Measurements from ENCODE around the gene SIGLEC10. TPM values are rescaled to one million over a fixed set of nuclear protein-coding genes. Genes with fewer than 3 reads are reported as not detected.

The SIGLEC10 gene
- total and polyA plus RNA-seq, 2 of the 4 experiments (the other 2 are of a cell fraction): not detected

Small RNA genes within 50 kb of the gene (microRNA-seq; reads per million reads assigned to microRNA genes)
- not detected for gene AC020914.5 (ENCODE audit: insufficient read depth, insufficient read length)

Small RNA genes within 50 kb of the gene (small RNA-seq; reads per million reads assigned to genes)
- gene AC020914.5: 0 reads per million in 5 experiments

Other genes starting within 250 kb of the SIGLEC10 start
- not detected in 2 replicates for gene CD33, start 192.6 kb downstream of the SIGLEC10 start, total RNA-seq (2012; rRNA removed)
- not detected in 2 replicates for gene CD33, start 192.6 kb downstream of the SIGLEC10 start, polyA plus RNA-seq (2012; rRNA removed)
- gene SIGLECL1, start 166.6 kb downstream of the SIGLEC10 start, total RNA-seq (2012; rRNA removed): not detected in 2 replicates
- gene SIGLECL1, start 166.6 kb downstream of the SIGLEC10 start, polyA plus RNA-seq (2012; rRNA removed): not detected in 2 replicates
- not detected in 2 replicates for gene IGLON5, start 106.0 kb downstream of the SIGLEC10 start, total RNA-seq (2012; rRNA removed)
- not detected in 2 replicates for gene IGLON5, start 106.0 kb downstream of the SIGLEC10 start, polyA plus RNA-seq (2012; rRNA removed)
- gene VSIG10L, start 75.5 kb downstream of the SIGLEC10 start, total RNA-seq (2012; rRNA removed): under 0.01 and 0.18 TPM in 2 replicates
- 1.2 and 1.4 TPM in 2 replicates for gene VSIG10L, start 75.5 kb downstream of the SIGLEC10 start, polyA plus RNA-seq (2012; rRNA removed)
- 166 and 175 TPM in 2 replicates for gene ETFB, start 51.3 kb downstream of the SIGLEC10 start, total RNA-seq (2012; rRNA removed)
- gene ETFB, start 51.3 kb downstream of the SIGLEC10 start, polyA plus RNA-seq (2012; rRNA removed): 141 and 151 TPM in 2 replicates
- gene CLDND2, start 48.6 kb downstream of the SIGLEC10 start, total RNA-seq (2012; rRNA removed): not detected in 2 replicates
- gene CLDND2, start 48.6 kb downstream of the SIGLEC10 start, polyA plus RNA-seq (2012; rRNA removed): not detected in 2 replicates
- not detected in 2 replicates for gene NKG7, start 45.0 kb downstream of the SIGLEC10 start, total RNA-seq (2012; rRNA removed)
- not detected in 2 replicates for gene NKG7, start 45.0 kb downstream of the SIGLEC10 start, polyA plus RNA-seq (2012; rRNA removed)
- not detected in 2 replicates for gene LIM2, start 29.7 kb downstream of the SIGLEC10 start, total RNA-seq (2012; rRNA removed)
- not detected in 2 replicates for gene LIM2, start 29.7 kb downstream of the SIGLEC10 start, polyA plus RNA-seq (2012; rRNA removed)
- not detected in 2 replicates for gene C19orf84, start 27.1 kb downstream of the SIGLEC10 start, total RNA-seq (2012; rRNA removed)
- not detected in 2 replicates for gene C19orf84, start 27.1 kb downstream of the SIGLEC10 start, polyA plus RNA-seq (2012; rRNA removed)
- not detected in 2 replicates for gene SIGLEC8, start 40.8 kb upstream of the SIGLEC10 start, total RNA-seq (2012; rRNA removed)
- not detected in 2 replicates for gene SIGLEC8, start 40.8 kb upstream of the SIGLEC10 start, polyA plus RNA-seq (2012; rRNA removed)
- gene CEACAM18, start 60.9 kb upstream of the SIGLEC10 start, total RNA-seq (2012; rRNA removed): not detected in 2 replicates
- not detected in 2 replicates for gene CEACAM18, start 60.9 kb upstream of the SIGLEC10 start, polyA plus RNA-seq (2012; rRNA removed)
- not detected in 2 replicates for gene SIGLEC12, start 84.2 kb upstream of the SIGLEC10 start, total RNA-seq (2012; rRNA removed)
- gene SIGLEC12, start 84.2 kb upstream of the SIGLEC10 start, polyA plus RNA-seq (2012; rRNA removed): not detected in 2 replicates
- gene SIGLEC6, start 114.0 kb upstream of the SIGLEC10 start, total RNA-seq (2012; rRNA removed): not detected in 2 replicates
- gene SIGLEC6, start 114.0 kb upstream of the SIGLEC10 start, polyA plus RNA-seq (2012; rRNA removed): not detected in 2 replicates
- gene ZNF175, start 153.6 kb upstream of the SIGLEC10 start, total RNA-seq (2012; rRNA removed): 6.4 and 8.4 TPM in 2 replicates
- 3.3 and 3.6 TPM in 2 replicates for gene ZNF175, start 153.6 kb upstream of the SIGLEC10 start, polyA plus RNA-seq (2012; rRNA removed)
- not detected in 2 replicates for gene SIGLEC5, start 212.8 kb upstream of the SIGLEC10 start, total RNA-seq (2012; rRNA removed)
- not detected in 2 replicates for gene SIGLEC5, start 212.8 kb upstream of the SIGLEC10 start, polyA plus RNA-seq (2012; rRNA removed)
- gene SIGLEC14, start 229.2 kb upstream of the SIGLEC10 start, total RNA-seq (2012; rRNA removed): not detected in 2 replicates
- gene SIGLEC14, start 229.2 kb upstream of the SIGLEC10 start, polyA plus RNA-seq (2012; rRNA removed): not detected in 2 replicates

Measured in IMR-90 (cell line).